Mammary epithelial cell (primary cell): ENCODE results near the gene PCDHGA5.
A peak's percentile ranks its signal among the peaks of the same experiment; 100 is the strongest.

Experiments used
- CTCF ChIP-seq, 2 donors: IDR thresholded peaks in 1 of 2; conservative IDR thresholded peaks in 1 of 2; 2 replicates each; pipeline ENCODE4 v1.5.1; 2011 to 2012; ENCODE audit warnings: inconsistent platforms in 2 of 2, low read length in 2 of 2, mild to moderate bottlenecking in 2 of 2, control low read depth in 1 of 2, low read depth in 1 of 2; ENCODE audit not compliant: insufficient read depth in 1 of 2; ENCODE audit errors: extremely low read depth in 1 of 2
- EZH2 ChIP-seq: IDR thresholded peaks from 2 replicates; pipeline ENCODE4 v1.6.1; 2012; ENCODE audit warnings: low read length, inconsistent platforms, borderline replicate concordance

- TF ChIP-seq CTCF (conservative IDR thresholded peaks at IDR 0.05 in 1 of 2, IDR thresholded peaks at IDR 0.05 in 1 of 2; ENCODE audit: extremely low read depth in 1 of 2, insufficient read depth in 1 of 2, low read depth in 1 of 2, low read length in 2 of 2) (peak; percentile 87 to 91), EZH2 (no peak)
Observed at GRCh38 chr5:141320225-141321169, 43.5 kb upstream of the PCDHGA5 start, which contains the start of gene TAF7.
